ENCODE data around the gene ARHGEF2.

Gene ARHGEF2

DNA sequence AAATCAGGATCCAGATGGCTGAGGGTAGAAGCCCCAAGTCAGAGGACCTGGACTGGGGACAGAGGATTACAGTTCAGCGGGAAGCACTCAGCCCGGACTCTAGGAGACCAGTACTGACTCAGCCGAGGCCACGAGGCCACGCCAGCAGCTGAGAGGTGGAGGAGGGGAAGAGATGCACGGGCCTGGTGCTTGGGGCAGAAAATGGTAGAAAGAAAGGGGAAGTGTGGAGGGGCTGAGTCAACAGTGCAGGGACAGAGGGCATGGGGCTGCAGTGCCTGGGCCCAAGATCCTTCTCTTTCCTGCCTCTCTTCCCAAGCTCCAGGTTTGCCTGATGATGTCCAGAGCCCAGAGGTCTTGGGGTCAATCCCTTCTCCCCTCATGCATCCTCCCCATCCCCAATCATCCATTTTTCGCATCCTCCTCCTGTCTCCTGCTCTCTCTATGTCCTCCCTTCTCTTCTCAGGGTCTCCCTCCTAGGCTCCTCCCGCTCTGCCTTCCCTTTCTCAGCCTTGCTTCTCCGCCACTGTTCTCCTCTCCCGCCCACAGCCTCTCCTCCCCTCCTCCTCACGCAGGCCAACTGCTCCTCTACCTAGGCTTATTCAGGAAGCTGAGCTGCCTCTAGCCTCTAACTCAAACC is 7.7 kb downstream of the ARHGEF2 start:
- DNase-seq = peak; percentile 40 to 59

DNA sequence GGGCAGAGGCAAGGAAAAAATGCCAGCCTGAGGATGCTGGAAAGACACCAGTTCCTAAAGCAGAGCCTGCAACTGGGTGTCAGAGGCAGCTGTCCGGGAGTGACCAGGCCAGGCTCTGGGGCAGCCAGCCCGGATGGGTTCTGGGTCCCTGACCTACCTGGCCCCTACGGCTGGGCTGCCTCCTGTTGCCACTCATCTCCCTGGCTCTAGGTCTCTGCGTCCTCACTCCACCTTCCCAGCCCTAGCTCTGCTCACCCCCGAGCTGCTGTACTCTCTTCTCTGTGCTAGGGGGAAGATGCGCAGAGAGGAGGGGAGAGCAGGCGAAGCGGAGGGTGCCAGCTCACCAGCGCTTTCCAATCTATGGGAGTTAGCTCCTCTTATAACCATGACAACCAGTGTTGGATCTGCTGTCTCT is 9.0 kb downstream of the ARHGEF2 start:
- no peak for DNase-seq

DNA sequence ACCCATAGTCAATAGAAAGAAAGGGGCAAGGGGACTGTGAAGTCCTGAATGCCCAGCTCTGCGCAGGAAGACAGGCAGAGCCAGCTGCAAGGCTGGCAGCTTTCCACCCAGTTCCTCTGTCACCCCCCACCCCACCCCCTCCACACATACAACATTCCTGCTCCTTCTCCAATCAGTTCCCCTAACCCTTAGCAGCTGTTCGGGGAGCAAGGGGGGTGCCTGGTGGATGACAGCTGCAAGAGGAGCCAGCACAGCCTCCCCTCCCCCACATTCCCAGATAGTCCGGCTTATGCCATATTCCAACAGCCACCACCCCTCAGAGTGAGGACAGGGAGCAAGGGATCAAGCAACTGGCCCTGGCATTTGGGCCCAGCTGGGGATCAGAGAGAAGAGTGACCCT is 9.7 kb downstream of the ARHGEF2 start:
- DNase-seq = no peak

DNA sequence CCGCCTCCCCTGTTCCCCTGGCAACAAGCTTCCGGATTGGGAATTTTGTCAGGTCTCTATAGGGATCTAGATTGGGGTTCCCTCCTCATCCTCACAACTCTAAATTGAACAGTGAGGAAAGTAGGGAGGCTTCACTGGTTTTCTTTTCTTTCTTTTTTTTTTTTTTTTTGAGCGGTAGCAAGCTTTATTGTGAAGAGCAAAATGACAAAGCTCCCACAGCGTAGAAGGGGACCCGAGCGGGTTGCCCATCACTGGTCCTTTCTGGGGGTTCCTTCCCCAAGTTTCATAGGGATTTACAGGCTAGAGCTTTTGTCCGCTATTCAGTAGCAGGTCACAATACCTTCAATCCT is 10.3 kb downstream of the ARHGEF2 start:
- DNase-seq = no peak

DNA sequence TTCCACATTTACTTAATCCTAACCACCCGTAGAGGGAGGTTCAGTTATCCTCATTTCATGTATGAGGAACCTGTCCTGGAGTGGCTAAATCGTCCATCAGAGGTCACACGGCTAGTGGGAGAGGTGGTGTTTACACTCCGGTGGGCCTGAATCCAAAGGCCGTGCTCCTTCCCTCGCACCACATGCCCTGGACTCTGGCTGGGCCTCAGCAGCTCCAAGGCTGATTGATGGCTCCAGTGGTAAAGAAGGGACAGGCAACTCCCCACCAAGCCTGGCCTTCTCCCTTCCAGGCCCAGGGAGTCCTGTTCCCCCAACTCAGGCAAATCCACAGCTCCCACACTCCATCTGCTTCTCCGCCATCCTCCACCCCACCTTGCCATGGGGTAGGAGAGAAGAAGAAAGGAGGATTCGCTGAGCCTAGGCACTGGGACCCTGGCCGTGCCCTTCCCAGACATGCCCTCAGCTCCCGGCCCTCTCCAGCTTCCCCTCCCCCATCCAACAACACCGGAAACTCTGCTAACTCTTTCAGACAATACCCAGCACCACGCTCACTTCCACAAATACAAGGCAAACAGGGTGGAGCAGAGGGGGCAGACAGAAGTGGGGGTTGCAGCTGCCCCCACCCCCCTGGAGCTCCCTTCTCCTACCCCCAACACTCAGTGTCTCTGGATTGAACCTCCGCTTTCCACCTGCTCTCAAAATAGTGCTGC is 10.9 kb downstream of the ARHGEF2 start:
- DNase-seq = no peak

DNA sequence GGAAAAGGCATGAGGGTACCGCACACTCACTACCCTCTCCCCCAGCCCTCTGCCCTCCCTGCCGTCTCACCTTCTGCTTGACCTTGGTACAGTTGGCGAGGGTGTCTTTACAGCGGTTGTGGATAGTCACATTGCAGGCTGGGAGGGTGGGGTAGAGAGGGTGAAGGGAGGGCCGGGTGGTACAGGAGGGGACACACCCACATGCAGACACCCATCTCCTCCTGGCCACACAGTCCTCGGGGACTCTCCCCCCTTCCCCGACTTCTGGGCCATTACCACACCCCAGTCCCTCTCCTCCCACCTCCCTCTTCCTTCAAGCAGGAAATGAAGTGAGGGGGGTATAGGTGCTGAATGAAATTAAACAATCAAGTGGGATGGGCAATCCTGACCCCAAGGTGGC is 11.6 kb downstream of the ARHGEF2 start:
- DNase-seq = no peak

DNA sequence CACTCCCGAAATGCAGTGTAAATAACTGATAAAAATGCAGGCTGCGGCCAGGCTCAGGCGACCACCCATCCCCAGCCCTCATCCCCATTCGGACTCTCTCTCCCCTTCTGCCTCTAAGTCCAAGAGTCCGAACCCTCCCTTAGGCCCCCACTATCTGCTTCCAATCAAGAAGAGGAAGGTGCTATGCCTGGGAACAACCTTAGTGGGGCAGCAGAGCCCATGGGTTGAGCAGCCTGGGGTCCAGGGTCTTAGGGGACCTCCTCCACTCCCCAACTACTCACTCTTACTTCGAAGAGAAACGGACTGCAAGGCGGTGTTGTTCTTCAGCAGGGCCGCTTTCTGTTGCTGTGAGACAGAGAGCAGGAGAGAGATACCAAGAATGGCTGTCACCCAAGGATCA is 12.2 kb downstream of the ARHGEF2 start:
- no peak for DNase-seq

DNA sequence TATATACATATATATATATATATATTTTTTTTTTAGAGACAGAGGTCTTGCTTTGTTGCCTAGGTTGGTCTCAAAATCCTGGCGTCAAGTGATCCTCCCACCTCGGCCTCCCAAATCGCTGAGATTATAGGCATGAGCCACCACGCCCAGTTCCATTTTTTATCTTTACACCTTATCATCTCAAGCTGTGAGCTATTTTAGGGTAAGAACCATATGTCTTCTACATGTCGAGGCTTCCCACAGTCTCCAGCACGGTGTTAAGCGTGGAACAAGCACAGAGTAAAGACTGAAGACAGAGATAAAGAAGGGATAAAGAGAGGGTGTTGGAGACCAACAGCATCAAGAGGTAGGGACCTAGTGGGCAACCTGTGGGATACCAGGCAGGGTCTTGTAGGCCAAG is 14.2 kb downstream of the ARHGEF2 start:
- DNase-seq = no peak

DNA sequence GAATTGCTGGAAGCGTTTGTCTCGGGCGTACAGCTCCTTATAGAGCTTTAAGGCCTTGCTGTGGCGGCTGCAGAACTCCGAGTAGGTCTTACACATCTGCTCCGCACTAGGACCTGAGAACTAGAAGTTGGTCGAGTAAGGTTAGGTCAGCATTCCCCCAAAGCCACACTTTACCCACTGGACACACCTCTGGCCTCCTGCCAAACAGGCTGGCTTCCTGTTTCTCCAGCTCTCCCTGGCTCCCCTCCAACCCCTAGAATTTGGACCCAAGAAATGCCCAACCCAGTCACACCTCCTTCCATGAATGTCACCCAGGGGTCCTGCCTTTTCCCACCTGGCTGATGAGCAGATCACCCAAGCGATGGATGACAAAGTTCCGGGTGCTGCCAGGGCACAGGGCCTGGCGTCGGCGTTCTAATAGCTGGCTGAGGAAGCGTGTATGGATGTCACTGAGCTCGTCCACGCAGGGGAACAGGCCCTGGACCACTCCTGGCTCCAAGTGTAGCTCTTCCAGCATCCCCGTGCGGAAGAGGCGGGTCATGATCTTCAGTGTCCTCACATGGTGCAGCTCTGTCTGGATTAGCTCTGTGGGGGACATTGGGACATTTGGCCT is 15.6 kb downstream of the ARHGEF2 start:
- no peak for DNase-seq

DNA sequence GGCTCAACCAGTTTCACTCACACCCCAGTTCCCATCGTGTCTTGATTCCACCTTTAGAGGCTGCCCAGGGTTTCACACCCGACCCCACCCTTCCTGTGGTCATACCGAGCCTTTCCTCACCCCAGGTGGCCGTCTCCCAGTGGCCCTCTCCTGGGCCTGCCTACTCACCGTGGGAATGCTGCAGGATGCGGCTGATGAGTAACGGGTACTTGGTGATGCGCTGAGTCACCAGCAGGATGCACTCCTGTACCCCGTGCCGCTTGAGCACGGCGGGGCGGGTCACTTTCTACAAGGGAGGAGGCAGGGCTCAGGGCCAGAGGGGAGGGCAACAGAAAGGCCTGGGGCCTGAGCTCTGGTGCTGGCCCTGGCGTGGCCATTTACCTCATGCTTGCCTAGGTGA is 16.4 kb downstream of the ARHGEF2 start:
- peak in 1 of 2 experiments; percentile 36 for DNase-seq

DNA sequence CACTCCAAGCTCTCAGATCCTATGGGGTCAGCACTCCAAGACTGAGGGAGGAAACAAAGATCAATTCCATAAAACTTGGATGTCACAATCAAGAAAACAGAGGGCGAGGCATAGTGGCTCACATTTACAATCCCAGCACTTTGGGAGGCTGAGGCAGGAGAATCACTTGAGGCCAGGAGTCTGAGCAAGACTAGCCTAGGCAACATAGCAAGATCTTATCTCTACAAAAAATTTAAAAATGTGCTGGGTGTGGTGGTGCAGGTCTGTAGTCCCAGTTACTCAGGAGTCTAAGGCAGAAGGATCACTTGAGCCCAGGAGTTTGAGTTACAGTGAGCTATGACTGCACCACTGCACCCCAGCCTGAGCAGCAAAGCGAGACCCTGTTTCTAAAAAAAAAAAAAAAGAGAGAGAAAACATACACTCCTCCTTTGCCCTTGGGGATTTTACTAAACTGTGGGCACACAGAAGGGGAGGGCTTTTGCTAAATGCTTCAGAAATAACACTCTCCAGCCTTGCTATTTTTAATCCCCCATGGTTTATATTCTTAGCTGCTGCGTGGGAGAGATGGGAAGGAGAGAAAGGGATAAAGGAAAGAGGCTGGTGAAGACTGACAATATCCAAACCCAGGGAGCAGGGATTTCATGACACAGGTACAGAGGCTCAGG is 18.1 kb downstream of the ARHGEF2 start:
- no peak for DNase-seq

DNA sequence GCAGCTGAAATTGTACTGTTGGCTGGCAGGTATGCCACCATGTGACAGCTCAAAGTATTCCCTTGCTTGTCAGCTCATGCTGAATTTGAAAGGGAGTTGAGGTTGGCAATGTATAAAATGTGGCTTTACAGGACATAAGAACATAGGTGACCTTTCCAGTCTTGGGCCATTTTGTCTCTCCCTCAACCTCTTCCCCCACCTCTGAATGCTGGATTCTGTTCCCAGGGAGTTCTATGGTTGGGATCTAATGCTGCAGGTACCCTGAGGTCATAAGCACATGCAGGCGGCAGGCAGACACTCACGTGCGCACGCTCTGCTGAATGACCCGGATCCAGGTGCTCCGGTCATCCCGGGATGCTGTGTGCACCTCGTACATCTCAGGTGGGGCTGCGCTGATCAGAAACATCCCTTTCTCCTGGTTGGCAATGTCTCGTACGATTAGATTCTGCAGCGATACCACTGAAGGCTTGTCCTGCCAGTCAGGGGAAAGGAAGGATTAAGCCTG is 20.9 kb downstream of the ARHGEF2 start:
- DNase-seq = no peak

DNA sequence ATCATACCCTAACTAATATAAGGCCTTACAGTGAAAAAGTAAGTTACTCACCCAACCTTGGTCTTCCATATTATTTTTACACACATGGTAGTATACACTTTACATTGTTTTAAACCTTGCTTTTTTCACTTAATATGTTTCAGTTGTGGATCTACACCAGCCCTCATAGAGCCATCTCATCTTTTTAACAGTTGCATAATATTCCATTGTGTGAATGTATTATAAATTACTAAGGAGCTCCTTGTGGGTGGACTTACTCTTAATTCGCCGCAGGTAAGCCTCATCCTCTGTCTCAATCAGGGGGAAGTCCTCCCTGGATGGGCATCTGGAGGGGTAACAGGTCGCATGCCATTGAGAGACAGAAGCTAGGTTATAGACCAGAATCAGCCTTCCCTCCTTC is 23.7 kb downstream of the ARHGEF2 start:
- no peak for DNase-seq

DNA sequence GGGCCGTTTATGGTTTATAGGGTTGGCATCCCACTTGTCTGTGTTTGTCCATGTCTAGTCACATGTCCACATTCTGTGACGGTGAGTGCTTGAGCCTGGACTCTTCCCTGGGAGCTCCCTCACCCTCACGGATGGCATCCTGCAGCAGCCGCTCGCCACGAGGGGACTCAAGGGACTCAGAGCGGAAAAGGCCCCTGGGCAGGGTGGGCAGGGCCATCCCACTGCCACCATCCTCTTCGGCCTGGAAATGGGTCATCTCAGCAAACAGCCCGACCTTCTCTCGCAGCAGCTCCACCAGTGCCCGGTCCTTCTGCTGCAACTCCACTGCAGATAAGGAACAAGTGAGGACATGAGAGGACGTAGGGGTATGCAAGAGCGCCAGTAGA is 25.8 kb downstream of the ARHGEF2 start:
- DNase-seq = no peak

DNA sequence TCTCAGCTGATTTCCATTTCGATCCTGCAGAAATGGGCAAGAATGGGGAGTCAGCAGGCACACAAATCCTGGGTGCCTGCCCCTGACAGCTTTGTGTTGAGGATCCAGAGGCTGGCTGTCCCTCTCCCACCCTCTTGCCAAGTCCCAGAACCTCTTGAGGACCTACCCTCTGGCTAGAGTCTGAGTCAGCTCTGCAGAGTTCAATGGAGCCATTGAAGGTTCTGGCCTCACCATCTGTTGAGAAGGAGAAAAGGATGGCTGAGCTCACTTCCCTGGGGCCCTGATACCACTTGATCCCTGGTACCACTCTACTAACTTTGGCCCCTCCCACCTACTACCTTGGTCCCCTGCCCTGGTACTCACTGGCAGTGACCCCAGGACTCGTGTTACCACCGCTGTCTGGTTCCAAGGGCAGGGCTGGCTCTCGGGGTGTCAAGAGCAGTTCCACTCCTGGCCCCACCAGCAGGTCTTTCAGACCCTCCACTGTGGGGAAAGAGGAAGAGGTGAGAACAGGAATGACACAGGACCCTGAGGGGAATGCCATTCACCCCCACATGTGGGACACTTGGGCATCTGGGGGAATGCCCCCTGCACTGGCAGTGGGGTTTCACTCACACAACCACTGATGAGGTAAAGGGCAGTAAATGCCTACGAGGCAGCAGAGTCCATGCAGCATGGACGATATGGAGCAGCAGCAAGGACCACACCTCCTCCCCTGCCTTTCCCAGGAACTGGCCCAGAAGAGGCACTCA is 26.4 kb downstream of the ARHGEF2 start:
- DNase-seq = no peak

DNA sequence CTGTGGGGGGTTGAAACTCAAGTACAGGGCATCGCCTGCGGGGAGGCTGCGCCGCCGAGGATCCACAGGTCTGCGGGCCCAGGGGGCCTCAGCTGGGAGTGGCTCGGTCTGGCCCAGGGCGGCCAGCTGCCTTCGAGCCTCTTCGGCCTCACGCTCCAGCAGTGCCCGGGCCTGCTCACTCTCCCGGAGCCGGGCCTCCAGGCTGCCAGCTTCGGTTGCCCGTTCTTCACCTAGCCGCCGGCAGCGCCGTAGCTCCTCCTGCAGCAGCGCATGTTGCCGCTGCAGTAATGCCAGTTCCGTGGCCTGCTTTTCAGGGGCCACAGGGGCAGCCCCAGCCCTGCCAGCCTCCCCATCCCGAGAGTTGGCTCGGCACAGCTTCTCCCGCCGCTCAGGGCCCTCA is 27.5 kb downstream of the ARHGEF2 start:
- no peak for DNase-seq

DNA sequence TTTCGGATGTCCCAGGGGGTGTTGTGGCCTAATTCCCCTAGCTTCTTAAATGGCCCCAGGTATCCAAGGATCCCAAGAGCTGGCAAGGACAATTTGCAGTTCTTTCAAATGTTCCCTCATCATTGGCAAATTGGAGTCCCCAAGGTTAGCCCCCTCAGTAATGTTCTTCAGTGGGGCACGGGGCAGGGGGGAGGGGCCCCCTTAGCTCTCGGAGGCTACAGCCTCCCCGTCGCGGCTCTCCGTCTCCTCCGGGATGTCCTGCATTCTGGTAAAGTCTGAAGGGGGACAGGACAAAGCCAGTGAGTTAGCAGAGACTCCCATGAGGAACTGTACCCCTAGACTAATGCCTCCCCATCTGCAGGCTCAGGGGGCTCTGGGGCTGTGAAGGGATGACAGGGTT is 30.6 kb downstream of the ARHGEF2 start:
- DNase-seq = no peak

DNA sequence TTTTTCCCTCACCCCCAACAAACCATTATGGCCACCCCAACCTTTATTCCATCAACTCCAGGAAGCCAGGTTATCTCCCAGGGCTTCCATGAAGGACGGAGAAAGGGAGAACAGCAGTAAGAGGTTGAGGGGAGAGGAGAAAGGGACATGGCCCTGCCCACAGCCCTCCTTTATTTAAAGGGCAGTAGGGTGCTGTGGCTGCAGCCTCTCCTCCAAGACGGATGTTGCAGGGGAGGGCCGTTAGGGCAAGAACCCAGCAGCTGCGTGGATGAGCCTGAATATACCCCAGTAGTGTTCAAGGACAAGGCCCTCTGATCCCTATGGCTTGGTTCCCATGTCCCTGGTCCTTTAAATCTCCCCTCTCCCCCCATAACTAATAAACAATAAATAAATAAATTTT is 31.1 kb downstream of the ARHGEF2 start:
- DNase-seq = no peak

DNA sequence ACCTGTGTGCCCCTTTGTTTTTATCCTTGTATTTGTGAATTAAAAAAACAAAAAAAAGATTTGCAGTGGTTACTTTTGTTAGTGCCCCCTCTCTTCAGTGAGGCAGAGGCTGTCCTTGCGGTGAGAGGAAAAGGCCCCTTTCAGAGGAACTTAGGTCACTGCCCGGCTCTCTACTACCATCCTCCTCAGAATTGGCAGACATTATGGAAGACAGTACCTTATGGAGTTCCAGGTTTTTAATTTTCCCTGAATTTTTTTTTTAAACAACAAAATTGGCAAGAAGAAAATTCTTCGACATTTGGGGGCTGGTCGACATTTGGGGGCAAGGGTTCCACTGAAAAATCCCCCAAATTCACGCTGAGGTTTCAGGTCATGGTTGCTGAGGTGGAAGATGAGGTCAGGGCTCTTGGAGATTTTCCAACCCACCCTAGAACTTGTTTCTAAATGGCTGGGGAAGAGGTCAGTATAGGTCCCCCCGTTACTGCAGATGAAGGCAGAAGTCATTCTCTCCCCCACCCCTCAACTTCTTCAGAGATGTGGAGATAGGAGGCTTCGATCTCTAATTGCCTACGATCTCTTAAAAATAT is 31.6 kb downstream of the ARHGEF2 start:
- DNase-seq = no peak

DNA sequence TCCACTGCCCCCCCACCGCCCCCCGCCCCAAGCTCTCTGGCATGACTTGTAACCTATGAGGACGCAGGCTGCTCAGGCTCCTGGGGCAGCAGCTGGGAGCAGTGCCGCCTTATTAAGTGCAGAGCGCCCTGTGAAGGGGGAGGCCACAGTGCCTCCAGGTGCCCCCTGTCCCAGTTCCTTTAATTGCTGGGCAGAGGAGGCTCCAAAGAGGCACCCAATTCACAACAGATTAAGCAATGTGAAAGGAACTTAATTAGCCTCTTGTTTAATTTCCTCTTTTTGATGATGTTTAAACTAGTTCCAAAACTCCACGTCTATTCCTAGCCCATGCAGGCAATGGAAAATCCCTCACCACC is 33.9 kb downstream of the ARHGEF2 start:
- DNase-seq = no peak

DNA sequence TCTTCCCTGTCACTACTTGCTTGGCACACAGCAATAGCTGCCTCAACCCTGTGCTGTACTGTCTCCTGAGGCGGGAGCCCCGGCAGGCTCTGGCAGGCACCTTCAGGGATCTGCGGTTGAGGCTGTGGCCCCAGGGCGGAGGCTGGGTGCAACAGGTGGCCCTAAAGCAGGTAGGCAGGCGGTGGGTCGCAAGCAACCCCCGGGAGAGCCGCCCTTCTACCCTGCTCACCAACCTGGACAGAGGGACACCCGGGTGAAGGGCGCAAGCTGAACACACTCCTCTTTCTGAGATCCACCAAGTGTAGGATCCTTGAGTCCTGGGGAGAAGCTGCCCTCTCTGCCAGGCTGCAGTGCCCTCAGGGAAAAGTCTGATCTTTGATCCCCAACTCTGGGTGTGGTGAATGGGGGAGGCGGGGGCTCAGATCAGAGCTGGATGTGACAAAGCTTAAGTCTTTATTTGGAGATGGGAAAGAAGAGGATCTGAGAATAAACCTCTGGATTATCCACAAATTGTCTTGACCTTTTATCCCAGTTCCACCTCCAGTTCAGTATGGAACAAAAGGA is 35.7 kb downstream of the ARHGEF2 start:
- DNase-seq = no peak

DNA sequence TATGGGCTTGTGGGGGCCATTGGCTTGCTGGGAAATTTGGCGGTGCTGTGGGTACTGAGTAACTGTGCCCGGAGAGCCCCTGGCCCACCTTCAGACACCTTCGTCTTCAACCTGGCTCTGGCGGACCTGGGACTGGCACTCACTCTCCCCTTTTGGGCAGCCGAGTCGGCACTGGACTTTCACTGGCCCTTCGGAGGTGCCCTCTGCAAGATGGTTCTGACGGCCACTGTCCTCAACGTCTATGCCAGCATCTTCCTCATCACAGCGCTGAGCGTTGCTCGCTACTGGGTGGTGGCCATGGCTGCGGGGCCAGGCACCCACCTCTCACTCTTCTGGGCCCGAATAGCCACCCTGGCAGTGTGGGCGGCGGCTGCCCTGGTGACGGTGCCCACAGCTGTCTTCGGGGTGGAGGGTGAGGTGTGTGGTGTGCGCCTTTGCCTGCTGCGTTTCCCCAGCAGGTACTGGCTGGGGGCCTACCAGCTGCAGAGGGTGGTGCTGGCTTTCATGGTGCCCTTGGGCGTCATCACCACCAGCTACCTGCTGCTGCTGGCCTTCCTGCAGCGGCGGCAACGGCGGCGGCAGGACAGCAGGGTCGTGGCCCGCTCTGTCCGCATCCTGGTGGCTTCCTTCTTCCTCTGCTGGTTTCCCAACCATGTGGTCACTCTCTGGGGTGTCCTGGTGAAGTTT is 36.4 kb downstream of the ARHGEF2 start:
- DNase-seq = no peak

Measured in activated CD4-positive, alpha-beta T cell treated with anti-CD3 and anti-CD28 coated beads, Interleukin-2, amount 50 U/mL, for 48 hours (primary cell).